T-helper 1 cell treated with Interleukin-12 subunit alpha and Interleukin-12 subunit beta and Interleukin-4 antibody, amounts not matched to agents 30 μg/mL and 1 μg/mL, for 36 hours (primary cell): ENCODE data around the gene QRFP.

Experiments used
- H3K27ac Mint-ChIP-seq: one replicate; pipeline ENCODE4 v1.8.0; 2021; ENCODE audit warnings: mild to moderate bottlenecking, mixed read lengths
- H3K27me3 Mint-ChIP-seq: one replicate; pipeline ENCODE4 v1.8.0; 2021; ENCODE audit warnings: low read depth, mixed read lengths
- H3K36me3 Mint-ChIP-seq: one replicate; pipeline ENCODE4 v1.8.0; 2021; ENCODE audit warnings: low read depth, mixed read lengths
- H3K4me1 Mint-ChIP-seq: one replicate; pipeline ENCODE4 v1.8.0; 2021; ENCODE audit warnings: low read depth, mixed read lengths
- H3K4me3 Mint-ChIP-seq: one replicate; pipeline ENCODE4 v1.8.0; 2021; ENCODE audit warnings: mild to moderate bottlenecking, moderate library complexity, mixed read lengths
- H3K9me3 Mint-ChIP-seq: one replicate; pipeline ENCODE4 v1.8.0; 2021; ENCODE audit warnings: mixed read lengths

Gene QRFP

DNA sequence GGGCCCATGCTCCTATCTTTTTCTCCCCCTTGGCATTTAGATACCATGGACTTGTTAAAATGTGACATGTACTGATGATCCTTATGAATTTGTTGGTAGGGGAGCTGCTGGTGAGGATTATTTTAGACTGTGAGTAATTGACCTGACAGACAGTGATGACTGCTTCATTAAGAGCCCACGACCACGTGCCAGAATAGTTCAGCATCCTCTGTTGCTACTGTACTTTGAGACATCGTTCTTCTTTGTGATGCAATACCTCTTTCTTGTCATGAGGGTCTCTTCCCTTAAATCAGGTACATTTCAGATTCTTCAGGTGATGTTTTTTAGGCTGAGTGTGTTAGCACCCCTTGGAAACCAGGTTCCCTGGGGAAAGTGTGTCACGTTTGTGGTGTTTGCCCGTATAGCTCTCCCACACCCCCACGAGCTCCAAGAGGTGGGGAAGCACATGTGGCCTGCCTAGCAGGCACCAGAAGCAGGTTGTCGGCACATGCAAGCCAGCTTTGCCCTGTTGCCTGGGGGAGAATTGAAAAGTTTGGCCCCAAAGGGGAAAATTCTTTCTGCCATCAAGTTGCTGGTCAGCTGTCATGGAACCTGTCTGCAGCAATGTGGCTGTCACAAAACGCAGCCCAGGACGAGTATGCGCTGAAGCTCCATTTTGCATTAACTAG lies 25.1 kb downstream of the QRFP start:
- Mint-ChIP-seq H3K27ac (no peak overlapping the region), H3K4me1 (no peaks in the 10 kb centered on the region), H3K36me3 (peaks cover 8% of the 10 kb centered on the region), H3K4me3 (no peak overlapping the region), H3K9me3 (no peaks in the 10 kb centered on the region), H3K27me3 (no peaks in the 10 kb centered on the region)

DNA sequence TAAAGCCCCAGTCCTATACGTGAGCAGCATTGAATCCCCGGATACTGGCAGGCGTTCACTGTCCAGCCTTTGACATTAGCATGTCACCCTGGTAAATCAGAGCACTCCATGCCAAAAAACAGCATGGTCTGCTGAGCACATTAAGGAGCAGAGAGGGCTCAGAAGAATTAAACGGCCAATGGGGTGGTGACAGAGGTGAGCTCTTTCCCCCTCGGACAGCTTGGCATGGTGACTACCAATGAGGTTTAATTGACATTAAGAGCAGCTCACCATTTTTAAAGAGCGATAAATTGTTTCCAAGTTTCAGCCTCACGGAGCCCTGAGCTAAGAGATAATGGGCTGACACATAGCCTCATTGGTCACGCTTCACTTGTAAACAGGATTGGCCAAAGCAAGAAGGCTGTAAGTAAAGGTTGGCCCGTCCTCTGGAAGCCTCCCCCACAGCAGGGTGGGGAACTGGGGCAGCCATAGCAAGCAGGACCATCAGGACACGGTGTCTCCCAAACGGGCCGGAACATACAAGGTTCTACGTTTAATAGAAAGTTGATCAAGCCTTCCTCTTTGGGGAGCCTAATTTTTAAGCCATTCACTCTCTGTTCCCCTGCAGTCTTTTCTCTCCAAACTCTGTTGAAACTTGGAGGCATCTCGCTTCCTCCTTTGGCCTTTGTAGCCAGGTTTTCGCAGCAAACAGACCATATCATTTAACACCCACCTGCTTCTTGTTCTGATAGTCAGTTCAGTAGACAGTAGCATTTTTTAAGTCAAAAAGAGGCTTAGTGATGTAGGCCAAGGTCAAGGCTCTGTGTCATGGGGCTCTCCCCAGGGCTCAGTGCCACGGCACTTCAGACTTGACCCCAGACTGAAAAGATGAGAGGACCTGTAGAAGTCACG lies 25.9 kb downstream of the QRFP start:
- Mint-ChIP-seq H3K36me3 (peaks cover 8% of the 10 kb centered on the region), H3K27ac (no peak overlapping the region), H3K4me1 (peaks cover 3% of the 10 kb centered on the region), H3K27me3 (no peaks in the 10 kb centered on the region), H3K4me3 (no peak overlapping the region), H3K9me3 (no peaks in the 10 kb centered on the region)

DNA sequence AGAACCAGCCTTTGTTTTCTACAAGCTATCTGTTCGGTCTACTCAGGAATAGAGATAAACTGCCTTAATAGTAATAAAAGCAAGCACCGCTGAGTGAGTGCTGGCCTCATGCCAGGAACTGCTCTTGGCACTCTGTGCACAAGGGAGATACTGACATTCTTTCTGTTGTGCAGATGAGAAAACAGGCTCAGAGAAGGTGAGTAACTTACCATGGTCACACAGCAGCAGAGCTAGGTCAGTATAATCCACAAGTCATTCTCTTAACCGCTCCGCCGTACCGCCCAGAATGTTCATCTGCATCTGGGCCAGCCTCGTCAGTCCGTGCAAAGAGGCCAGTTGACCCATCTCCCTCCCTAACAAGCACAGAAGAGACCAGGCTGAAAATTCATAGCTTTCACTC lies 27.4 kb downstream of the QRFP start:
- peaks cover 6% of the 10 kb centered on the region for H3K36me3 Mint-ChIP-seq
- no peak overlapping the region for H3K4me3 Mint-ChIP-seq
- peaks cover 3% of the 10 kb centered on the region for H3K4me1 Mint-ChIP-seq
- H3K27me3 Mint-ChIP-seq, result no peaks in the 10 kb centered on the region
- H3K27ac Mint-ChIP-seq, result no peak overlapping the region
- no peaks in the 10 kb centered on the region for H3K9me3 Mint-ChIP-seq

DNA sequence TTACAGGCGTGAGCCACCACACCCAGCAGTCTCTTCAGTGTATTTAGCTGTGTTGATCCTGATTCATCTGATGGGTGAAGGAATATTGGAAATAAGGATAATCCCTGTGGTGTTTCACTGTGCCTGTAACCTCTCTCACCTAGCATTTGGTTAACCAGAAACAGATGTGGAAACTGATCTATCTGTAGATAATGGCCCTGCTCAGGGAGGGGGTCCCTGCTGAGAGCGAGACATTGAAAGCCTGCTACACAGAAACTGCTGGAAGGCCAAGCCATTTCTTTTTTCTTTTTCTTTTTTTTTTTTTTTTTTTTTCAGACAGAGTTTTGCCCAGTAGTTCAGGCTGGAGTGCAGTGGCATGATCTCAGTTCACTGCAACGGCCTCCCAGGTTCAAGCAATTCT lies 28.4 kb downstream of the QRFP start:
- peaks cover 3% of the 10 kb centered on the region for H3K36me3 Mint-ChIP-seq
- no peaks in the 10 kb centered on the region for H3K9me3 Mint-ChIP-seq
- H3K27me3 Mint-ChIP-seq, result no peaks in the 10 kb centered on the region

DNA sequence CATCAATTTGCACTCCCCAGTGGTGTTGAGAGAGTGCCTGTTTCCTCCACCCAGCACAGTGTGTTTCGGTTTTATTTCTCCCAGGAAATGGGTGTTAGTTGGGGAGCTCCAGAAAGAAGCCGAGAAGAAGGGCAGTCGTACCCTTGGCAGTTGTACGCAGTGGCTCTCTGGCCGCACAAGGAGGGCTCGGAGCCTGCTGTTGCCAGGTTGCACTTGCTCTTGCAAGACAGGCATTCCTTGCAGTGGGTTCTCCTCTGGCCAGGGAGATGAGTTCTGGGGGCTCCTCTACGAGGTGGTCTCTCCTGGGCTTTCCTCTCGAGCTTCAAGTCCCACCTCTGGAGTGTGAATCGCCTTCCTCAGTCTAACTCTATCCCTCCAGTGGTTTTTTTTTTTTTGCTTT lies 29.1 kb downstream of the QRFP start:
- Mint-ChIP-seq H3K27me3 (no peaks in the 10 kb centered on the region), H3K4me3 (no peak overlapping the region), H3K36me3 (peaks cover 3% of the 10 kb centered on the region), H3K4me1 (peaks cover 3% of the 10 kb centered on the region), H3K27ac (no peak overlapping the region), H3K9me3 (no peaks in the 10 kb centered on the region)

More for the DNA sequence above, 28.4 kb downstream of the QRFP start:
- Mint-ChIP-seq H3K27ac (no peak overlapping the region), H3K4me1 (peaks cover 3% of the 10 kb centered on the region), H3K4me3 (no peak overlapping the region)

DNA sequence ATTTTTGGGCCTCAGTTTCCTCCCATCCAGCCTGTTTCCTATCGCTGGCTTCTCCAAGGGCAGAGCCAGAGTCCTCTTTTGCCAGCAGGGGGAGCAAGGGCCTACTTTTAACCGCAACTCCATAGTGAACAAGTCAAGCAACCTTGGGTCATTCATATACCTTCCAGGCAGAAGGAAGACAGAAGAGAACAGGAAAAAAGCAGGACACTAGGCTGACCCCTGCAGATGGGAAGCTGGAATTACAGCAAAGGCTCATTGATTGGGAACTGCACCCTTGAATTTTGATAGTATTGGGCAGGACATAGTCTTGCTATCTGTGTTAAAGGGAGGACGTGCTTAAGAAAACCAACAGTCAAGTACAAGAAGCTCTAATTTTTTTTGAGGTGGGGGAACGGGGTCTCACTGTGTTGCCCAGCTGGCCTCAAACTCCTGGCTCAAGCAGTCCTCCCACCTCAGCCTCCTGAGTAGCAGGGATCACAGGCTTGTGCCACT lies 30.1 kb downstream of the QRFP start:
- H3K27me3 Mint-ChIP-seq, result no peaks in the 10 kb centered on the region
- no peaks in the 10 kb centered on the region for H3K36me3 Mint-ChIP-seq
- H3K27ac Mint-ChIP-seq, result no peak overlapping the region
- H3K4me1 Mint-ChIP-seq, result peaks cover 3% of the 10 kb centered on the region
- H3K4me3 Mint-ChIP-seq, result no peak overlapping the region
- no peaks in the 10 kb centered on the region for H3K9me3 Mint-ChIP-seq

DNA sequence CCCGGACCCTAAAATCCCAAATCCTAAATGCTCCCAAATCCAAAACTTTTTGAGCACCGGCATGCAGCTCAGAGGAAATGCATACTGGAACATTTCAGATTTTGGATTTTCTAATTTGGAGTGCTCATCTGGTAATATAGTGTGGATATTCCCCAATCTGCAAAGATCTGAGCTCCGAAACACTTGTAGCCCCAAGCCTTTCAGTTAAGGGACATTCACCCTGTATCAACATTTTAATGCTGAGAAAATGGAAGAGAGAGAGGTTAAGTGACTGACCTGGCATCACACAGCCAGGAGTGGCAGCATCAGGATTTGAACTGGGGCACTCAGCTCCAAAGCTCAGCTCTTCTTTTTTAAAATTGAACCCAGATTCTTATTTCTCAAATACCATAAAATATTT lies 30.7 kb downstream of the QRFP start:
- no peak overlapping the region for H3K27ac Mint-ChIP-seq

DNA sequence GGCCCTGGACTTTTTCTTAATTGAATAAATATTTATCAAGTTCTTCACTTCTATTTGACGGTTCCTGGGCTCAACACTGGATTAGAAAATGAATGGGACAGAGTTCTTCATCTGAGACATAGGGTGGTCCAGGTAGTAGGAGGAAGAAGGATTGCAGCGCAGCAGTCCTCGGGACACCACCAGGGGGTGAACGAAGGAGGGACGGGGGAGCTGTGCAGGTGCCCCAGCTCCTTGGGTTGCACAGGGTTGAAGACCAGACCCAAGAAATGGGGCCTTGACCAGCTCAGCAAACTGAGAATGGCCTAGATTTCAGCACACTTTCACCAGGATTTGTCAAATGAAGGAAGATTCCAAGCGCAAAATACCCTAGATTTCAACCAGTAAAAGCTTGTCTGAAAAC lies 32.1 kb downstream of the QRFP start:
- H3K4me3 Mint-ChIP-seq, result no peak overlapping the region
- H3K27ac Mint-ChIP-seq, result no peak overlapping the region
- no peaks in the 10 kb centered on the region for H3K36me3 Mint-ChIP-seq
- H3K9me3 Mint-ChIP-seq, result no peaks in the 10 kb centered on the region
- no peaks in the 10 kb centered on the region for H3K27me3 Mint-ChIP-seq
- H3K4me1 Mint-ChIP-seq, result peaks cover 3% of the 10 kb centered on the region

More for the DNA sequence above, 30.7 kb downstream of the QRFP start:
- no peaks in the 10 kb centered on the region for H3K27me3 Mint-ChIP-seq
- H3K4me3 Mint-ChIP-seq, result no peak overlapping the region
- no peaks in the 10 kb centered on the region for H3K36me3 Mint-ChIP-seq
- peaks cover 3% of the 10 kb centered on the region for H3K4me1 Mint-ChIP-seq
- H3K9me3 Mint-ChIP-seq, result no peaks in the 10 kb centered on the region

DNA sequence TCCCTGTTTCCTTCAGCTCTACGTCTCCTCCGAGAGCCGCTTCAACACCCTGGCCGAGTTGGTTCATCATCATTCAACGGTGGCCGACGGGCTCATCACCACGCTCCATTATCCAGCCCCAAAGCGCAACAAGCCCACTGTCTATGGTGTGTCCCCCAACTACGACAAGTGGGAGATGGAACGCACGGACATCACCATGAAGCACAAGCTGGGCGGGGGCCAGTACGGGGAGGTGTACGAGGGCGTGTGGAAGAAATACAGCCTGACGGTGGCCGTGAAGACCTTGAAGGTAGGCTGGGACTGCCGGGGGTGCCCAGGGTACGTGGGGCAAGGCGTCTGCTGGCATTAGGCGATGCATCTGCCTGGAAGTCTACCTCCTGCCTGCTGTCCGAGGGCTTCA lies 33.9 kb downstream of the QRFP start:
- Mint-ChIP-seq H3K9me3 (no peaks in the 10 kb centered on the region), H3K27me3 (no peaks in the 10 kb centered on the region), H3K27ac (no peak overlapping the region), H3K36me3 (no peaks in the 10 kb centered on the region), H3K4me3 (no peak overlapping the region), H3K4me1 (peaks cover 3% of the 10 kb centered on the region)

DNA sequence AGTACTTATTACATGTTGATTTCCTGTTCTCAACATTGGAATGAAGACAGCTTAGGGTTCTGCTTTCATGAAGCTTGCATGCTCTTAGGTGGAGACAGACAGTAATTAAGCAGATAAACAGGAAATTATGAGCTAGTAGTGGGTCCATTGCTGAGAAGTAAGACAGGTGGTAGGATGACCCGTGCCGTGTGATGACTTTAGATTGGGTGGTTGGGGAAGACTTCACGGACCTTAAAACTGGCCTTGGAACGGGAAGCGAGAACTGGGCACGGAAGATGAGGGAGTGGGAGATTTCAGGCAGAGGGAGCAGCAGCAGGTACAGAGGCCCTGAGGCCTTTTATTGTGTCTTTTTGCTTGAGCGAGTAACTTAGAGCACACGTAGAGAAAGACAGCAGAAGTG lies 34.4 kb downstream of the QRFP start:
- Mint-ChIP-seq H3K4me1 (peaks cover 3% of the 10 kb centered on the region), H3K9me3 (no peaks in the 10 kb centered on the region), H3K36me3 (no peaks in the 10 kb centered on the region), H3K4me3 (no peak overlapping the region), H3K27ac (no peak overlapping the region), H3K27me3 (no peaks in the 10 kb centered on the region)

DNA sequence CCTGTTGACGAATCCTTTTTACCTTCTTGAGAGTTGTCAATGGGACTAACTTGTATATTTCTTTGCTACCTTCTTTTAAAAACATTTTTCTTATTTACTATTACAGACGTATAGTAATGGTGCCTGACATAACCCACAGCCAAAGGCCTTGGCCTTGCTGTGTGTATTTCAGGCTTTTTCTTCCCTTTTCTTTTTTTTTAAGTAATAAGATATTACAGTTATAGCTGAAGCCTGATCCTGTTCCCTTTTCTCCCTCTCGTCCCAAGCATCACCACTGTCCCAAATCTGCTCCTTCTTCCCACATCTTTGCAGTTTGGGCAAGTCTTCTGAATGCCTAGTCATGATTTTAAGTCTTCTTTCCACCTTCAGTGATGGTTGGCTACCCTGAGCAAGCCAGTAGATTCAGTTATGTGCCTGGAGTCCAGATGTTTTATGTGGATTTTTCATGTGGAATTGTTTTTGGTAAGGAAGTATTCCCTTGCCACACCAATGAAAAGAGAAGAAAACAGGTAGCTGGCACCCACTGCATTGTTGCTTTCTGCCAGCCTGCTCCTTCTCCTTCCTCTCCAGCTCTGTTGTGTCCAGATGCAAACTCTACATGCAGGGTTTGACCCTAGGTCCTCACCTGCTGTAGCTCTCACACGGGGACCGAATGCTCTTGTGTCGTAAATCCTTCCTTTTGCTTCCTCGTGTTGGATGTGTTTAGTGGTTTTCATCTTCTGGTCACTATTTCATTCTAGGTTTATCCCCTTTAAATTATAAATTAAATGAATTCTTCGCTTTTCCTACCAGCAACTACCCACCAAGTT lies 35.0 kb downstream of the QRFP start:
- Mint-ChIP-seq H3K9me3 (no peaks in the 10 kb centered on the region), H3K4me1 (peaks cover 3% of the 10 kb centered on the region), H3K27me3 (no peaks in the 10 kb centered on the region), H3K4me3 (no peak overlapping the region), H3K36me3 (no peaks in the 10 kb centered on the region), H3K27ac (no peak overlapping the region)

DNA sequence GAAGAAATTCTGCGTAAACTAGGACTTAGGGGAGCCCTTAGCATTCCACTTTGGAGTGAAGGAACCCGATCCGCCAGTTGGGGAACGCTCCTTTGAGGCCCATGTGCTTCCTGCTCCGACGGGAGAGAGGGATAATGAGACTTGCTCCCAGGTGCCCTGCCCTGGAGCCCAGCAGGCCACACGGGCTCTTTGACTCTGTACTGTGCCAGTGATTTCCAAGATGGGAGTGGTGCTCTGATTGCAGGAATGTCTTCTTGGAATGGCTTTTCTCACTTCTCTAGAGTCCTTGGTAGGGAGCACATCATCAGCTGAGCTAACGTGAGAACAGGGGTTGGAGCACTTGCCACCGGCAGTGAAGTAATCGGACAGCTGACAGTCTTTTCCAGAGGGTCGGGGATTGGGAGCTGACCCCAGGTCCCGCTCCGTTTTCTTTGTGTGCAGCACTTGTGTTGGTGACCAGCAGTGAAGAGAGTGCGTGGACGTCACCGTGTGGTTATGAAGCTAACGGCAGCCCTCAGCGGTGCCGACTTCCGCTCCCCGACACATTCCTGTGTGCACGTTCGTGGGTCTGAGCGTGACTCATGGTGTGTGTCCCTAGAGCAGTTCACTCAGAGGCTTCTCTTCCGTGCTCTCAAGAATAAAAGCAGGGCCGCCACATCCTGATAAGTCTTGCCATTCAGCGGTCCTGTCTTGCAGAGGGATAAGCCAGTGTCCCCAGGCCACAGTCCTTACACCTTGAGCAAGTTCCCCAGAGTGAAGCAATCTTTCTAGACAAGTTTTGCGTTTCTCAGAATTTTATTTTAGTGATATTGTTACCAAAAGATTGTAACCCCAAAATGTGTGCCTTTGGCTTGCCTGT lies 35.9 kb downstream of the QRFP start:
- H3K9me3 Mint-ChIP-seq, result no peaks in the 10 kb centered on the region
- no peak overlapping the region for H3K27ac Mint-ChIP-seq
- no peak overlapping the region for H3K4me3 Mint-ChIP-seq
- no peaks in the 10 kb centered on the region for H3K4me1 Mint-ChIP-seq
- H3K27me3 Mint-ChIP-seq, result no peaks in the 10 kb centered on the region
- H3K36me3 Mint-ChIP-seq, result no peaks in the 10 kb centered on the region

DNA sequence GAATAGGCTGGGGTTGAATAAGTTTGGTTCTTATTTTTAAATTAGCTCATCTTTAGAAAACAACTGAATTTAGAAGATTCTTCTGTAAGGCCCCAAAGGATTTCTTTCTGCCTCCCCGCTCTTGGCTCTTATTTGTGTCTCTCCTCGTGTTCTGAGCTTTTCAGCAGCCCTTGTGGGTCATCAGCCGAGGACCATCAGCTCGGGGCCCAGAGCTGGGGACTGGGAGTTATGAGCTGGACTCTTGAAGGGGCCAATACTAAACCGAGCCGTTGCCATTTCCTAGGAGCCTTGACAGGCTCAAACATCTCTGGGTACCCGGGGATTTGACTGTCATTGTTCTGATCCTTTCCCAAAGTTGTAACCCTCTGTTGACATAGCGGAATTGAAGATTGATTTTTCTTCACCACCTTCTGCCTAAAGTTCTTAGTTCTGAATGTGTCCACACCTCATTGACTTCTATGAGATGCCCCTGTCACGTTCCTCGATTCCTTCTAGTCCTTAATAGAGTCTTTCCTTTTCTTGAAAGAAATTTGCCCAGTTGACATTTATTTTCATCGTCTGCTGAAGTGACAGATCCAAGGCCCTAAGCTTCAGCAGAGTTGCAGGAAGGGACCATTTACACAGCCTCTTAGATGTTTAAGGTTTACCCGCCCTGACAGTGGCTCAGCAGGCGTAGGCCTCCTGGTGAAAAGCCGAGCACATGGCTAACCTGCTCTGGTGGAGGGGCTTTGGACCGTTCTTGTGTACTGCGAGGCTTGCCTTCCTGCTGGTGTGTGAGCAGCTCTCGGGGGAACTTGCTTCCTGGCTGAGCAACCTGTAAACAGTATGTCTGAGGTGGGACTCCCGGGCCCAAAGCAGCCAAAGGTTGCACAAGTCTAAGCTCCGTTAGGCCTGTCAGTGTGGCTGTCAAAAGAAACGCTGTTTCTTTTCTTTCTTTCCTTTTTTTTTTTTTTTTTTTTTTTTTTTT lies 37.6 kb downstream of the QRFP start:
- Mint-ChIP-seq H3K36me3 (no peaks in the 10 kb centered on the region), H3K27me3 (no peaks in the 10 kb centered on the region), H3K27ac (no peak overlapping the region), H3K4me1 (no peaks in the 10 kb centered on the region), H3K4me3 (no peak overlapping the region), H3K9me3 (no peaks in the 10 kb centered on the region)
